SK-N-SH treated with all-trans-retinoic acid at 6 μM for 48 hours (cell line): ENCODE measurements around the gene GDPD4.

Experiments used
- ATAC-seq: fragments of 200-7000 bp; cut with Tn5 transposase; 3 replicates; pipeline ENCODE4 v1.9.1; 2020; ENCODE audit warnings: mild to moderate bottlenecking, moderate library complexity
- ARNTL ChIP-seq: fragments of 450-650 bp; formaldehyde crosslinking; IDR thresholded peaks from 2 replicates; pipeline ENCODE4 v1.5.0; 2020; ENCODE audit warnings: low read depth, mild to moderate bottlenecking, moderate library complexity, borderline replicate concordance
- BACH2 ChIP-seq: fragments of 250-450 bp; sonication (Bioruptor Pico); IDR thresholded peaks from 2 replicates; pipeline ENCODE4 v1.9.0; 2021; ENCODE audit warnings: mild to moderate bottlenecking, borderline replicate concordance
- CREB5 ChIP-seq: fragments of 250-450 bp; sonication (Bioruptor Pico); IDR thresholded peaks from 2 replicates; pipeline ENCODE4 v1.5.1; 2020; ENCODE audit warnings: low read depth, mild to moderate bottlenecking, moderate library complexity
- CSDC2 ChIP-seq: fragments of 250-450 bp; sonication (Bioruptor Pico); IDR thresholded peaks from 2 replicates; pipeline ENCODE4 v1.5.0; 2020; ENCODE audit warnings: mild to moderate bottlenecking, moderate library complexity
- CSRNP3 ChIP-seq: fragments of 250-450 bp; sonication (Bioruptor Pico); IDR thresholded peaks from 2 replicates; pipeline ENCODE4 v1.5.1; 2021; ENCODE audit warnings: mild to moderate bottlenecking, moderate library complexity
- ESRRG ChIP-seq: fragments of 250-450 bp; sonication (Bioruptor Pico); IDR thresholded peaks from 2 replicates; pipeline ENCODE4 v1.6.1; 2021; ENCODE audit warnings: mild to moderate bottlenecking
- GLIS3 ChIP-seq: fragments of 250-450 bp; sonication (Bioruptor Pico); IDR thresholded peaks from 2 replicates; pipeline ENCODE4 v1.5.0; 2020; ENCODE audit warnings: mild to moderate bottlenecking, moderate library complexity
- ISL1 ChIP-seq: fragments of 250-450 bp; sonication (Bioruptor Pico); IDR thresholded peaks from 2 replicates; pipeline ENCODE4 v2.1.2; 2022; ENCODE audit warnings: mild to moderate bottlenecking, moderate library complexity
- OSR1 ChIP-seq: fragments of 250-450 bp; sonication (Bioruptor Pico); IDR thresholded peaks from 2 replicates; pipeline ENCODE4 v1.8.0; 2022; ENCODE audit warnings: moderate library complexity, mild to moderate bottlenecking, inconsistent platforms
- PATZ1 ChIP-seq: fragments of 250-450 bp; sonication (Bioruptor Pico); IDR thresholded peaks from 2 replicates; pipeline ENCODE4 v1.8.0; 2020; ENCODE audit warnings: mild to moderate bottlenecking, moderate library complexity, borderline replicate concordance
- POU6F1 ChIP-seq: fragments of 250-450 bp; sonication (Bioruptor Pico); IDR thresholded peaks from 2 replicates; pipeline ENCODE4 v1.8.0; 2021; ENCODE audit warnings: low read depth, mild to moderate bottlenecking, moderate library complexity, borderline replicate concordance
- PPARA ChIP-seq: fragments of 250-450 bp; sonication (Bioruptor Pico); IDR thresholded peaks from 2 replicates; pipeline ENCODE4 v1.5.0; 2020; ENCODE audit warnings: mild to moderate bottlenecking, borderline replicate concordance
- RARB ChIP-seq: fragments of 250-450 bp; sonication (Bioruptor Pico); IDR thresholded peaks from 2 replicates; pipeline ENCODE4 v1.8.0; 2021; ENCODE audit warnings: mild to moderate bottlenecking, moderate library complexity
- SNAI2 ChIP-seq: fragments of 250-450 bp; sonication (Bioruptor Pico); IDR thresholded peaks from 2 replicates; pipeline ENCODE4 v1.5.0; 2020; ENCODE audit warnings: mild to moderate bottlenecking, moderate library complexity
- TCF4 ChIP-seq: fragments of 250-450 bp; sonication (Bioruptor Pico); IDR thresholded peaks from 2 replicates; pipeline ENCODE4 v1.8.0; 2021; ENCODE audit warnings: mild to moderate bottlenecking, moderate library complexity, borderline replicate concordance
- TOX ChIP-seq: fragments of 250-450 bp; sonication (Bioruptor Pico); IDR thresholded peaks from 2 replicates; pipeline ENCODE4 v1.8.0; 2021; ENCODE audit warnings: mild to moderate bottlenecking, moderate library complexity, borderline replicate concordance
- TSHZ2 ChIP-seq: fragments of 250-450 bp; sonication (Bioruptor Pico); IDR thresholded peaks from 2 replicates; pipeline ENCODE4 v1.5.0; 2020; ENCODE audit warnings: mild to moderate bottlenecking, moderate library complexity
- ZFP3 ChIP-seq: fragments of 250-450 bp; sonication (Bioruptor Pico); IDR thresholded peaks from 2 replicates; pipeline ENCODE4 v1.5.0; 2020; ENCODE audit warnings: mild to moderate bottlenecking, moderate library complexity
- ZFP30 ChIP-seq: fragments of 450-650 bp; formaldehyde crosslinking; IDR thresholded peaks from 2 replicates; pipeline ENCODE4 v1.5.0; 2022; ENCODE audit warnings: mild to moderate bottlenecking, moderate library complexity
- ZNF565 ChIP-seq: fragments of 450-650 bp; formaldehyde crosslinking; conservative IDR thresholded peaks from 2 replicates; pipeline ENCODE4 v1.5.0; 2020; ENCODE audit warnings: low read depth, mild to moderate bottlenecking, moderate library complexity
- ZNF70 ChIP-seq: fragments of 450-650 bp; formaldehyde crosslinking; IDR thresholded peaks from 2 replicates; pipeline ENCODE4 v1.5.0; 2020; ENCODE audit warnings: mild to moderate bottlenecking, moderate library complexity
- ZNF8 ChIP-seq: fragments of 450-650 bp; formaldehyde crosslinking; IDR thresholded peaks from 2 replicates; pipeline ENCODE4 v1.5.0; 2020; ENCODE audit warnings: mild to moderate bottlenecking, moderate library complexity

GDPD4 gene

GRCh38 chr11:77223797-77224196 lies 77.7 kb downstream of the GDPD4 start:
- TF ChIP-seq OSR1 (CRISPR knock-in tag) (no peak), BACH2 (no peak), PPARA (CRISPR knock-in tag) (no peak), ZNF70 (CRISPR knock-in tag) (no peak), TCF4 (no peak), ZFP3 (CRISPR knock-in tag) (no peak), RARB (CRISPR knock-in tag) (no peak), CSDC2 (CRISPR knock-in tag) (no peak), GLIS3 (CRISPR knock-in tag) (no peak), PATZ1 (no peak), ISL1 (CRISPR knock-in tag) (no peak), CREB5 (CRISPR knock-in tag) (no peak), SNAI2 (no peak), ESRRG (CRISPR knock-in tag) (no peak), ZFP30 (CRISPR knock-in tag) (no peak), ZNF565 (CRISPR knock-in tag) (no peak)
- TF ChIP-seq, all 23 proteins: peak for 0

GRCh38 chr11:77217156-77217555 lies 84.3 kb downstream of the GDPD4 start:
- TF ChIP-seq GLIS3 (CRISPR knock-in tag) (no peak), TSHZ2 (no peak), POU6F1 (CRISPR knock-in tag) (no peak), PATZ1 (no peak), ESRRG (CRISPR knock-in tag) (no peak), ZFP30 (CRISPR knock-in tag) (no peak), BACH2 (no peak), OSR1 (CRISPR knock-in tag) (no peak), ZNF8 (CRISPR knock-in tag) (no peak), TCF4 (no peak), CSRNP3 (CRISPR knock-in tag) (no peak), SNAI2 (no peak), RARB (CRISPR knock-in tag) (no peak), TOX (no peak), ARNTL (CRISPR knock-in tag) (no peak), ZNF70 (CRISPR knock-in tag) (no peak)
- ATAC-seq, result no peak

More at GRCh38 chr11:77223797-77224196, 77.7 kb downstream of the GDPD4 start:
- no peak for ATAC-seq
